Astrocyte (in vitro differentiated cells and primary cell): ENCODE data around the gene CDK17. TPM values are rescaled to one million over a fixed set of nuclear protein-coding genes. Genes with fewer than 3 reads are reported as not detected.
A peak's percentile ranks its signal among the peaks of the same experiment; 100 is the strongest.

ENCODE experiments used
- DNase-seq: peaks from one replicate; pipeline ENCODE4 v3.0.0-alpha.2; 2010; ENCODE audit warnings: low read depth
- FAIRE-seq: peaks from 2 replicates; lab custom pipeline; 2011; peaks lifted over from hg19 to GRCh38; lab: Jason Lieb, UNC
- H2AFZ ChIP-seq: 2 replicates; pipeline ENCODE4 v1.6.0; 2012; ENCODE audit warnings: low read depth, low read length, inconsistent platforms
- H3K27ac ChIP-seq: 2 replicates; pipeline ENCODE4 v1.5.1; 2011; ENCODE audit warnings: low read depth, low read length, inconsistent platforms
- H3K27me3 ChIP-seq: 2 replicates; pipeline ENCODE4 v1.6.0; 2011; ENCODE audit warnings: low read length, inconsistent platforms; ENCODE audit not compliant: insufficient read depth
- H3K36me3 ChIP-seq: 2 replicates; pipeline ENCODE4 v1.5.1; 2011; ENCODE audit warnings: low read length, inconsistent platforms; ENCODE audit not compliant: insufficient read depth
- H3K4me1 ChIP-seq: 2 replicates; pipeline ENCODE4 v1.5.1; 2011; ENCODE audit warnings: low read length, inconsistent platforms; ENCODE audit not compliant: insufficient read depth
- H3K4me2 ChIP-seq: 2 replicates; pipeline ENCODE4 v1.6.0; 2012; ENCODE audit warnings: low read length, inconsistent platforms
- H3K4me3 ChIP-seq: 2 replicates; pipeline ENCODE4 v1.5.1; 2011; ENCODE audit warnings: low read depth, mild to moderate bottlenecking, low read length, inconsistent platforms; ENCODE audit not compliant: insufficient read depth
- H3K79me2 ChIP-seq: 2 replicates; pipeline ENCODE4 v1.6.0; 2012; ENCODE audit warnings: mild to moderate bottlenecking, low read length, inconsistent platforms; ENCODE audit not compliant: insufficient read depth
- H3K9ac ChIP-seq: 2 replicates; pipeline ENCODE4 v1.6.0; 2012; ENCODE audit warnings: mild to moderate bottlenecking, low read length, inconsistent platforms
- H3K9me3 ChIP-seq: 2 replicates; pipeline ENCODE4 v1.5.1; 2012; ENCODE audit warnings: low read depth, mild to moderate bottlenecking, low read length, inconsistent platforms; ENCODE audit not compliant: insufficient read depth
- H4K20me1 ChIP-seq: 2 replicates; pipeline ENCODE4 v1.6.0; 2012; ENCODE audit warnings: low read length, inconsistent platforms; ENCODE audit not compliant: insufficient read depth
- H3K27ac Mint-ChIP-seq: one replicate; pipeline ENCODE4 v1.8.0; 2021; ENCODE audit warnings: mild to moderate bottlenecking, mixed read lengths; ENCODE audit not compliant: unreplicated experiment
- H3K27me3 Mint-ChIP-seq: one replicate; pipeline ENCODE4 v1.8.0; 2021; ENCODE audit warnings: low read depth, mixed read lengths; ENCODE audit not compliant: unreplicated experiment
- H3K36me3 Mint-ChIP-seq: one replicate; pipeline ENCODE4 v1.8.0; 2021; ENCODE audit warnings: low read depth, mixed read lengths; ENCODE audit not compliant: unreplicated experiment
- H3K4me1 Mint-ChIP-seq: one replicate; pipeline ENCODE4 v1.8.0; 2021; ENCODE audit warnings: low read depth, mixed read lengths; ENCODE audit not compliant: unreplicated experiment
- H3K4me3 Mint-ChIP-seq: one replicate; pipeline ENCODE4 v1.8.0; 2021; ENCODE audit warnings: mild to moderate bottlenecking, moderate library complexity, mixed read lengths; ENCODE audit not compliant: unreplicated experiment
- H3K9me3 Mint-ChIP-seq: one replicate; pipeline ENCODE4 v1.8.0; 2021; ENCODE audit warnings: mild to moderate bottlenecking, mixed read lengths; ENCODE audit not compliant: unreplicated experiment
- EZH2 ChIP-seq: IDR thresholded peaks from 2 replicates; pipeline ENCODE4 v1.6.1; 2012; ENCODE audit warnings: mild to moderate bottlenecking, low read length, inconsistent platforms; ENCODE audit not compliant: insufficient read depth
- total RNA-seq: library from RNA; stranded (reverse); gene quantifications from 2 replicates; pipeline ENCODE4 v1.2.1, GENCODE V29; 2021
- TF ChIP-seq, protein P1 (sequence below): IDR thresholded peaks from 2 replicates; pipeline ENCODE4 v1.5.1; 2011; ENCODE audit warnings: low read depth, mild to moderate bottlenecking, inconsistent platforms, low read length, moderate library complexity; ENCODE audit not compliant: insufficient read depth

The CDK17 gene
- total RNA-seq, 1 donor from 2014 or later = 64.2 TPM

DNA sequence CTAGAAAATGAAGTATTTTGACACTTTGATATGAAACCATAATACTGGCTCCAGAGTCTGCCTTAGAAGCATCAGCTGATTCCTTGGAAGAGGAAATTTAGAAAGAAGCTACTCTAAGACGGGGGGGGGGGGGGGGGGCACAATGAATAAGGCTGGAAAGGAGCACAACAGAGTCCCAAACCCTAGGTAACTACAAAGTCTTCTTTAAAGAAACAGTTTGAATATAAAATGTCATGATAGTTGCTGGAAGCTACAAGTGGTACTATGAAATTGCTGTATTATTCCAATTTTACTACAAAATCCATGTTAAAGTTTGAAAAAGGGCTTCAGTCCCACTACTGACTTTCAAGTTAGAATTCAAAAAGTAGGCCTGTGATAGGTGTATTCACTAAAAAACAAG lies 31.6 kb downstream of the CDK17 start:
- H3K9ac ChIP-seq = no peak overlapping the region
- H3K27me3 ChIP-seq = no peaks in the 10 kb centered on the region
- H3K36me3 ChIP-seq = no peaks in the 10 kb centered on the region
- H3K27ac Mint-ChIP-seq = no peak overlapping the region
- H3K9me3 ChIP-seq = no peaks in the 10 kb centered on the region
- H3K27me3 Mint-ChIP-seq = no peaks in the 10 kb centered on the region
- H3K79me2 ChIP-seq = peaks cover 100% of the 10 kb centered on the region
- peaks cover 38% of the 10 kb centered on the region for H3K4me1 Mint-ChIP-seq
- H3K4me2 ChIP-seq = no peak overlapping the region
- FAIRE-seq (no peak), DNase-seq (no peak)
- no peak overlapping the region for H3K27ac ChIP-seq
- TF ChIP-seq, protein P1, sequence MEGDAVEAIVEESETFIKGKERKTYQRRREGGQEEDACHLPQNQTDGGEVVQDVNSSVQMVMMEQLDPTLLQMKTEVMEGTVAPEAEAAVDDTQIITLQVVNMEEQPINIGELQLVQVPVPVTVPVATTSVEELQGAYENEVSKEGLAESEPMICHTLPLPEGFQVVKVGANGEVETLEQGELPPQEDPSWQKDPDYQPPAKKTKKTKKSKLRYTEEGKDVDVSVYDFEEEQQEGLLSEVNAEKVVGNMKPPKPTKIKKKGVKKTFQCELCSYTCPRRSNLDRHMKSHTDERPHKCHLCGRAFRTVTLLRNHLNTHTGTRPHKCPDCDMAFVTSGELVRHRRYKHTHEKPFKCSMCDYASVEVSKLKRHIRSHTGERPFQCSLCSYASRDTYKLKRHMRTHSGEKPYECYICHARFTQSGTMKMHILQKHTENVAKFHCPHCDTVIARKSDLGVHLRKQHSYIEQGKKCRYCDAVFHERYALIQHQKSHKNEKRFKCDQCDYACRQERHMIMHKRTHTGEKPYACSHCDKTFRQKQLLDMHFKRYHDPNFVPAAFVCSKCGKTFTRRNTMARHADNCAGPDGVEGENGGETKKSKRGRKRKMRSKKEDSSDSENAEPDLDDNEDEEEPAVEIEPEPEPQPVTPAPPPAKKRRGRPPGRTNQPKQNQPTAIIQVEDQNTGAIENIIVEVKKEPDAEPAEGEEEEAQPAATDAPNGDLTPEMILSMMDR = no peak
- no peak for TF ChIP-seq EZH2
- H2AFZ ChIP-seq = no peak overlapping the region
- no peak overlapping the region for H3K4me3 ChIP-seq
- peaks cover 3% of the 10 kb centered on the region for H3K36me3 Mint-ChIP-seq
- H3K9me3 Mint-ChIP-seq = no peaks in the 10 kb centered on the region
- peaks cover 16% of the 10 kb centered on the region for H3K4me1 ChIP-seq
- H3K4me3 Mint-ChIP-seq = no peak overlapping the region
- peaks cover 86% of the 10 kb centered on the region for H4K20me1 ChIP-seq

DNA sequence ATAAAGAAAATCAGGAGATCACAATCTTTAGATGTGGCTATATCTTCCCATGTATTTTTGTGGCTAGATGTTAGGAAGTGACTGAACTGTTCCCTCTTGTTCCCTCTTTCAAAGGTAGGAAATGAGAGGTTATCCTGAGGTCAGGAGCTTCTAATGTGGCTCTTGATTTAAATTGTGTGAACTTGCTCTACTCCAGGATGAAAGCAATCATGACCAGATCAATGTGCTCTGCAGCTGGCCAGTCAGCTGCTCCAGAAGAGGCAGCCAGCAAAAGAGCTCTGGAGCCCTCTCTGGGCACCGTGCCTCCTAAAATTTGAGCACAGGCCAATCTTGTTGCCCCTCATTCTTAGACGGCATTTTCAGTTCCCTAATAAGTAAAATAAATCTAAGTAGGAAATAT lies 32.0 kb downstream of the CDK17 start:
- Mint-ChIP-seq H3K4me1 (peaks cover 38% of the 10 kb centered on the region), H3K27me3 (no peaks in the 10 kb centered on the region), H3K9me3 (no peaks in the 10 kb centered on the region), H3K36me3 (peaks cover 3% of the 10 kb centered on the region), H3K4me3 (no peak overlapping the region), H3K27ac (no peak overlapping the region)
- Histone ChIP-seq H3K9ac (no peak overlapping the region), H3K4me1 (peaks cover 16% of the 10 kb centered on the region), H3K27me3 (no peaks in the 10 kb centered on the region), H3K79me2 (peaks cover 100% of the 10 kb centered on the region), H3K27ac (no peak overlapping the region), H2AFZ (no peak overlapping the region), H4K20me1 (peaks cover 87% of the 10 kb centered on the region), H3K4me2 (peak overlapping the region; percentile 27), H3K9me3 (no peaks in the 10 kb centered on the region), H3K36me3 (no peaks in the 10 kb centered on the region), H3K4me3 (no peak overlapping the region)
- TF ChIP-seq EZH2 = no peak
- TF ChIP-seq, protein P1 = no peak
- no peak for DNase-seq
- no peak for FAIRE-seq

DNA sequence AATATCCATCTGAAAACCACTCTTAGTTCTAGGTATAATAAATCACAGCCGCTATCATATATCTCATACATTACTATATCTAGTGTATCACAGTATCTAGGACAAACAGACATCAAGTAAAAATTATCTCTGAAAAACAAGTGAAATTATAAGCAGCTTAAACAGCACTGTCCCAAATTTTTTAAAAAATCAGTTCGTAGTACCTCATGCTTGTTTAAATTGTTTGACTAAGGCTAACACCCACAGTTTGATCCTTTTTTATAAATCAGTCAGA lies 33.9 kb downstream of the CDK17 start:
- Mint-ChIP-seq H3K27ac (no peak overlapping the region), H3K4me1 (peaks cover 31% of the 10 kb centered on the region), H3K4me3 (no peak overlapping the region), H3K27me3 (no peaks in the 10 kb centered on the region), H3K36me3 (peaks cover 3% of the 10 kb centered on the region), H3K9me3 (no peaks in the 10 kb centered on the region)
- Histone ChIP-seq H3K36me3 (no peaks in the 10 kb centered on the region), H3K9ac (no peak overlapping the region), H3K27me3 (no peaks in the 10 kb centered on the region), H2AFZ (no peak overlapping the region), H3K4me1 (peaks cover 11% of the 10 kb centered on the region), H4K20me1 (peaks cover 81% of the 10 kb centered on the region), H3K79me2 (peaks cover 100% of the 10 kb centered on the region), H3K4me3 (no peak overlapping the region), H3K4me2 (no peak overlapping the region), H3K27ac (no peak overlapping the region), H3K9me3 (no peaks in the 10 kb centered on the region)
- FAIRE-seq (no peak), DNase-seq (no peak)
- TF ChIP-seq, protein P1 = no peak
- TF ChIP-seq EZH2 = no peak
